H9 (cell line): ENCODE results near the gene INTS1. TPM values are rescaled to one million over a fixed set of nuclear protein-coding genes. Genes with fewer than 3 reads are reported as not detected.

Experiments
- DNase-seq: peaks from one replicate; pipeline ENCODE4 v3.0.0-alpha.2; 2017
- H2AFZ ChIP-seq: one replicate; pipeline ENCODE4 v1.6.1; 2013; ENCODE audit warnings: mild to moderate bottlenecking, low read length, control low read depth, moderate library complexity
- H2AK5ac ChIP-seq: 2 replicates; pipeline ENCODE4 v1.6.1; 2013; ENCODE audit warnings: low read length, control low read depth, mixed read lengths; ENCODE audit not compliant: insufficient read length
- H2BK120ac ChIP-seq: one replicate; pipeline ENCODE4 v1.6.1; 2013; ENCODE audit warnings: low read depth, mild to moderate bottlenecking, low read length, control low read depth, inconsistent platforms; ENCODE audit not compliant: poor library complexity, severe bottlenecking
- H2BK12ac ChIP-seq: 2 replicates; pipeline ENCODE4 v1.6.1; 2013; ENCODE audit warnings: low read length, control low read depth, mixed read lengths, low read depth; ENCODE audit not compliant: insufficient read length
- H2BK15ac ChIP-seq: 2 replicates; pipeline ENCODE4 v1.6.1; 2013; ENCODE audit warnings: low read depth, low read length, control low read depth
- H2BK20ac ChIP-seq: one replicate; pipeline ENCODE4 v1.6.1; 2013; ENCODE audit warnings: low read depth, mild to moderate bottlenecking, low read length, control low read depth, inconsistent platforms; ENCODE audit not compliant: poor library complexity, severe bottlenecking
- H2BK5ac ChIP-seq: 2 replicates; pipeline ENCODE4 v1.6.1; 2013; ENCODE audit warnings: low read length, control low read depth, mixed read lengths; ENCODE audit not compliant: insufficient read length
- H3K14ac ChIP-seq: 2 replicates; pipeline ENCODE4 v1.6.1; 2013; ENCODE audit warnings: low read length, control low read depth; ENCODE audit not compliant: insufficient read depth
- H3K18ac ChIP-seq: 2 replicates; pipeline ENCODE4 v1.6.1; 2013; ENCODE audit warnings: low read depth, mild to moderate bottlenecking, mixed read lengths, low read length, control low read depth; ENCODE audit not compliant: insufficient read length
- H3K23ac ChIP-seq: 2 replicates; pipeline ENCODE4 v1.6.1; 2013; ENCODE audit warnings: low read length, control low read depth, mixed read lengths, low read depth; ENCODE audit not compliant: insufficient read length
- H3K23me2 ChIP-seq: 2 replicates; pipeline ENCODE4 v1.6.1; 2013; ENCODE audit warnings: low read depth, mild to moderate bottlenecking, mixed read lengths, low read length, control low read depth; ENCODE audit not compliant: insufficient read length, poor library complexity, severe bottlenecking
- H3K27ac ChIP-seq: 2 replicates; pipeline ENCODE4 v1.5.1; 2013; ENCODE audit warnings: low read length, control low read depth, mixed read lengths, low read depth; ENCODE audit not compliant: insufficient read length
- H3K27me3 ChIP-seq: 2 replicates; pipeline ENCODE4 v1.6.1; 2013; ENCODE audit warnings: low read length, control low read depth, inconsistent platforms; ENCODE audit not compliant: insufficient read depth
- H3K4ac ChIP-seq: 2 replicates; pipeline ENCODE4 v1.6.1; 2013; ENCODE audit warnings: low read depth, mild to moderate bottlenecking, control low read depth, inconsistent platforms, low read length, moderate library complexity
- H3K4me1 ChIP-seq: 2 replicates; pipeline ENCODE4 v1.6.1; 2013; ENCODE audit warnings: low read length, control low read depth, inconsistent platforms; ENCODE audit not compliant: insufficient read depth
- H3K4me2 ChIP-seq: 2 replicates; pipeline ENCODE4 v1.6.1; 2013; ENCODE audit warnings: low read length, control low read depth, mixed read lengths; ENCODE audit not compliant: insufficient read length, insufficient read depth
- H3K56ac ChIP-seq: 2 replicates; pipeline ENCODE4 v1.6.1; 2013; ENCODE audit warnings: low read depth, mild to moderate bottlenecking, mixed read lengths, low read length, control low read depth; ENCODE audit not compliant: insufficient read length
- H3K79me1 ChIP-seq: 2 replicates; pipeline ENCODE4 v1.6.1; 2013; ENCODE audit warnings: low read depth, mild to moderate bottlenecking, moderate library complexity, low read length, control low read depth, inconsistent platforms; ENCODE audit not compliant: insufficient read depth, poor library complexity, severe bottlenecking
- H3K79me2 ChIP-seq: 2 replicates; pipeline ENCODE4 v1.6.1; 2013; ENCODE audit warnings: low read length, control low read depth, inconsistent platforms; ENCODE audit not compliant: insufficient read depth
- H3K9ac ChIP-seq: 2 replicates; pipeline ENCODE4 v1.6.1; 2013; ENCODE audit warnings: low read length, control low read depth, mixed read lengths; ENCODE audit not compliant: insufficient read length; ENCODE audit errors: extremely low read depth
- H3K9me3 ChIP-seq: one replicate; pipeline ENCODE4 v1.6.1; 2013; ENCODE audit warnings: low read depth, low read length, inconsistent platforms; ENCODE audit not compliant: control insufficient read depth
- H3T11ph ChIP-seq: one replicate; pipeline ENCODE4 v1.6.1; 2013; ENCODE audit warnings: mild to moderate bottlenecking, low read length, control low read depth, inconsistent platforms
- H4K20me1 ChIP-seq: one replicate; pipeline ENCODE4 v1.6.1; 2013; ENCODE audit not compliant: control insufficient read depth, insufficient read length, insufficient read depth
- H4K5ac ChIP-seq: 2 replicates; pipeline ENCODE4 v1.6.1; 2013; ENCODE audit warnings: low read depth, mild to moderate bottlenecking, mixed read lengths, low read length, control low read depth; ENCODE audit not compliant: insufficient read length
- H4K8ac ChIP-seq: replicated peaks from 2 replicates; pipeline ENCODE4 v1.6.1; 2013; ENCODE audit warnings: low read length, control low read depth, mixed read lengths, low read depth; ENCODE audit not compliant: insufficient read length
- H4K91ac ChIP-seq: 2 replicates; pipeline ENCODE4 v1.6.1; 2013; ENCODE audit warnings: low read depth, mild to moderate bottlenecking, moderate library complexity, mixed read lengths, low read length, control low read depth; ENCODE audit not compliant: insufficient read length
- H3K27ac Mint-ChIP-seq, 3 experiments: 2 replicates in 2 of 3; 3 replicates in 1 of 3; pipeline ENCODE4 v1.8.0; 2020 to 2021; ENCODE audit warnings: mixed read lengths in 3 of 3, mild to moderate bottlenecking in 1 of 3, moderate library complexity in 1 of 3
- H3K27me3 Mint-ChIP-seq: 2 replicates; pipeline ENCODE4 v1.8.0; 2021; ENCODE audit warnings: low read depth, mild to moderate bottlenecking, moderate library complexity, mixed read lengths
- H3K36me3 Mint-ChIP-seq, 3 experiments: 2 replicates in 2 of 3; 3 replicates in 1 of 3; pipeline ENCODE4 v1.8.0; 2020 to 2021; ENCODE audit warnings: low read depth in 3 of 3, mixed read lengths in 3 of 3; ENCODE audit not compliant: insufficient read depth in 1 of 3
- H3K4me1 Mint-ChIP-seq, 2 experiments: 2 replicates each; pipeline ENCODE4 v1.8.0; 2020; ENCODE audit warnings: mixed read lengths in 2 of 2
- H3K4me3 Mint-ChIP-seq, 2 experiments: 2 replicates in 1 of 2; 3 replicates in 1 of 2; pipeline ENCODE4 v1.8.0; 2020 to 2021; ENCODE audit warnings: mild to moderate bottlenecking in 2 of 2, mixed read lengths in 2 of 2, moderate library complexity in 1 of 2
- H3K9me3 Mint-ChIP-seq, 2 experiments: 2 replicates in 1 of 2; 3 replicates in 1 of 2; pipeline ENCODE4 v1.8.0; 2020; ENCODE audit warnings: mild to moderate bottlenecking in 2 of 2, mixed read lengths in 2 of 2, moderate library complexity in 1 of 2
- WGBS: extraction: QIAGEN DNeasy Blood & Tissue Kit; methylation state at CpG from one replicate; pipeline ENCODE4 v1.1.7; 2013; ENCODE audit warnings: missing lambda C conversion rate, low lambda C conversion rate, mixed read lengths; ENCODE audit not compliant: insufficient read length; ENCODE audit errors: extremely low coverage; 5-methylcytosine and 5-hydroxymethylcytosine counted together
- total RNA-seq: library from RNA; stranded (reverse); gene quantifications from 2 replicates; pipeline ENCODE4 v1.2.1, GENCODE V29; 2021
- TF ChIP-seq, protein P1 (sequence below): fragments of 200-600 bp; sonication (generic); conservative IDR thresholded peaks from 3 replicates; pipeline ENCODE4 v1.8.0; 2021; ENCODE audit warnings: antibody characterized with exemption, mild to moderate bottlenecking

INTS1 gene
- total RNA-seq, 1 experiment from 2014 or later, result 133 TPM

DNA sequence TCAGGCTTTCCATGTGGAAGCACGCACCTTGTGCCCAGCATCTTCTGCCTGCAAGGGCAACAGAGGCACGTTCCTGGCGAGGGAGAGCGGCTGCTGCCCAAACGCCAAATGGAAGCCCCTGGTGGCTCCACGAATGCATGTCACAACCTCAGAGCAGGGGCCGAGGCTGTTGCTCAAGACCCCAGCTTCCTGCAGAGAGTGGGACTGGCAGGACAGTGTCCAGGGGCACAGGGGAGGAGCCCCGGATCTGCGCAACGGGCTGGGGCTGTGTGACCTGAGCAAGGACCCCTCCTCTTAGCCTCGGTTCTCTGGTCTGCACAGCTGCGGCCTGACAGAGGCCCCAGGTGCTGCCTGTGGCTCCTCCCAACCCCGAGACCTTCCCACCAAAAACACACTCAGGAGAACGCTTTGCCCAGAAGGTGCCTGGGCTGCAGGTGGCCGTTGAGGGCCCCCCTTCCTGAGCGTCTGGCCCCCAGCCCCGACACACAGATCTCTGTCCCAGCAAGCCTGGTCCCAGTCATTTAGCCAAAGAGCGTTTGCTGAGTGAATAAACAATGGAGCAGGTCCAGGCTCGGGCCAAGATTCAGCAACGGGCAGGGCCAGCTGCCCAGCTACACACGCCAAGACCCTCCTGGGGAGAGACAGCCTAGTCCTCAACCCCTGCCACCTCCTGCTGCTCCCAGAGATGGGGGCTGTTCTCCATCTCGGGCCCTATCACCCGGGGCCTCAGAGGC, 46.1 kb downstream of the INTS1 start:
- H3K4me2 ChIP-seq, result peak overlapping the region; percentile 91
- Mint-ChIP-seq H3K4me3 (peak overlapping the region; percentile 48 to 75), H3K27me3 (peaks cover 5% of the 10 kb centered on the region), H3K9me3 (no peaks in the 10 kb centered on the region), H3K27ac (no peak overlapping the region), H3K4me1 (peaks cover 12 to 37% of the 10 kb centered on the region in 2 experiments), H3K36me3 (no peaks in the 10 kb centered on the region)
- H3K23ac ChIP-seq, result no peak overlapping the region
- H3T11ph ChIP-seq, result no peak overlapping the region
- TF ChIP-seq, protein P1, sequence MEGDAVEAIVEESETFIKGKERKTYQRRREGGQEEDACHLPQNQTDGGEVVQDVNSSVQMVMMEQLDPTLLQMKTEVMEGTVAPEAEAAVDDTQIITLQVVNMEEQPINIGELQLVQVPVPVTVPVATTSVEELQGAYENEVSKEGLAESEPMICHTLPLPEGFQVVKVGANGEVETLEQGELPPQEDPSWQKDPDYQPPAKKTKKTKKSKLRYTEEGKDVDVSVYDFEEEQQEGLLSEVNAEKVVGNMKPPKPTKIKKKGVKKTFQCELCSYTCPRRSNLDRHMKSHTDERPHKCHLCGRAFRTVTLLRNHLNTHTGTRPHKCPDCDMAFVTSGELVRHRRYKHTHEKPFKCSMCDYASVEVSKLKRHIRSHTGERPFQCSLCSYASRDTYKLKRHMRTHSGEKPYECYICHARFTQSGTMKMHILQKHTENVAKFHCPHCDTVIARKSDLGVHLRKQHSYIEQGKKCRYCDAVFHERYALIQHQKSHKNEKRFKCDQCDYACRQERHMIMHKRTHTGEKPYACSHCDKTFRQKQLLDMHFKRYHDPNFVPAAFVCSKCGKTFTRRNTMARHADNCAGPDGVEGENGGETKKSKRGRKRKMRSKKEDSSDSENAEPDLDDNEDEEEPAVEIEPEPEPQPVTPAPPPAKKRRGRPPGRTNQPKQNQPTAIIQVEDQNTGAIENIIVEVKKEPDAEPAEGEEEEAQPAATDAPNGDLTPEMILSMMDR, result no peak
- no peaks in the 10 kb centered on the region; the same call in 1 of the 2 replicates for H3K4me1 ChIP-seq
- H3K56ac ChIP-seq, result no peak overlapping the region
- H4K8ac ChIP-seq, result no peak overlapping the region
- H2BK12ac ChIP-seq, result no peak overlapping the region
- H3K14ac ChIP-seq, result no peak overlapping the region; the same call in 1 of the 2 replicates
- no peak overlapping the region for H4K5ac ChIP-seq
- DNase-seq, result no peak
- H2AK5ac ChIP-seq, result no peak overlapping the region
- peaks cover 8% of the 10 kb centered on the region for H3K23me2 ChIP-seq
- H2AFZ ChIP-seq, result no peak overlapping the region
- no peaks in the 10 kb centered on the region for H4K20me1 ChIP-seq
- H4K91ac ChIP-seq, result no peak overlapping the region
- H2BK15ac ChIP-seq, result no peak overlapping the region
- no peaks in the 10 kb centered on the region for H3K27me3 ChIP-seq
- H3K27ac ChIP-seq, result no peak overlapping the region
- no CpG with 5 or more reads among the region's 23 CpGs for WGBS
- H2BK20ac ChIP-seq, result no peak overlapping the region
- H3K4ac ChIP-seq, result no peak overlapping the region
- H3K18ac ChIP-seq, result no peak overlapping the region
- no peaks in the 10 kb centered on the region for H3K79me1 ChIP-seq
- no peak overlapping the region for H2BK5ac ChIP-seq
- no peak overlapping the region for H3K9ac ChIP-seq
- H2BK120ac ChIP-seq, result no peak overlapping the region
- H3K9me3 ChIP-seq, result no peaks in the 10 kb centered on the region
- no peaks in the 10 kb centered on the region for H3K79me2 ChIP-seq
